IPS-18c (cell line): Measurements from ENCODE around the gene ELL3.
A peak's percentile ranks its signal among the peaks of the same experiment; 100 is the strongest.
"Not testable (repeated sequence)": the region's sequence is repeated elsewhere in the genome, so short reads cannot be mapped to it uniquely, and the experiment has no call there.

Source experiments
- H3K4me3 ChIP-seq: 2 replicates; pipeline ENCODE4 v1.7.0; 2013; ENCODE audit warnings: low read depth, mild to moderate bottlenecking, low read length, moderate library complexity; ENCODE audit not compliant: insufficient read depth
- H3K9me3 ChIP-seq: one replicate; pipeline ENCODE4 v1.6.1; 2013; ENCODE audit warnings: mild to moderate bottlenecking, low read length, moderate library complexity; ENCODE audit not compliant: control insufficient read depth, insufficient read depth

The ELL3 gene

GRCh38 chr15:43749690-43750345 lies 26.9 kb downstream of the ELL3 start:
- H3K4me3 ChIP-seq = no peak overlapping the region
- H3K9me3 ChIP-seq = no peaks in the 10 kb centered on the region

GRCh38 chr15:43748376-43748775 lies 28.4 kb downstream of the ELL3 start:
- Histone ChIP-seq H3K4me3 (no peak overlapping the region), H3K9me3 (no peaks in the 10 kb centered on the region)

- H3K4me3 ChIP-seq = peak overlapping the region; percentile 75
- H3K9me3 ChIP-seq = not testable (repeated sequence)
These were observed 29.9 kb downstream of the ELL3 start for GRCh38 chr15:43746903-43747309.

GRCh38 chr15:43746245-43746902 lies 30.4 kb downstream of the ELL3 start, which contains the start of gene PDIA3:
TSS of gene PDIA3 (plus strand) at chr15:43746438. CDS start at chr15:43746540, 102 bp downstream.
- not testable (repeated sequence) for H3K9me3 ChIP-seq
- peak within 1 kb of the TSS; percentile 75 for H3K4me3 ChIP-seq

- Histone ChIP-seq H3K9me3 (no peaks in the 10 kb centered on the region), H3K4me3 (no peak overlapping the region)
These were observed 41.4 kb downstream of the ELL3 start for GRCh38 chr15:43735416-43735815.

- H3K9me3 ChIP-seq, H3K4me3 ChIP-seq: not testable (repeated sequence)
These were observed 48.6 kb downstream of the ELL3 start for GRCh38 chr15:43728053-43728725.

GRCh38 chr15:43726306-43726705 lies 50.5 kb downstream of the ELL3 start:
- not testable (repeated sequence) for H3K4me3 ChIP-seq, H3K9me3 ChIP-seq

GRCh38 chr15:43723151-43723550 lies 53.6 kb downstream of the ELL3 start:
- Histone ChIP-seq H3K4me3 (no peak overlapping the region), H3K9me3 (no peaks in the 10 kb centered on the region)
